GM19193 (cell line): ENCODE results near the gene OSGEPL1.
A peak's percentile ranks its signal among the peaks of the same experiment; 100 is the strongest.

Experiments used
- POLR2A ChIP-seq: IDR thresholded peaks from 4 replicates; pipeline ENCODE4 v1.6.1; 2011; ENCODE audit not compliant: insufficient read depth, insufficient read length; ENCODE audit errors: extremely low read depth

The OSGEPL1 gene

GRCh38 chr2:189762551-189763298, at the start of gene OSGEPL1:
Gene OSGEPL1, minus strand, starts transcription at chr2:189762792. Its CDS starts 1,152 bp downstream, at chr2:189761640.
- TF ChIP-seq POLR2A = peak; percentile 89

GRCh38 chr2:189803431-189803830, 40.8 kb upstream of the OSGEPL1 start:
- no peak for TF ChIP-seq POLR2A

GRCh38 chr2:189802396-189802912, 39.9 kb upstream of the OSGEPL1 start:
- TF ChIP-seq POLR2A = no peak

GRCh38 chr2:189799531-189799930, 36.9 kb upstream of the OSGEPL1 start:
- no peak for TF ChIP-seq POLR2A

- TF ChIP-seq POLR2A = no peak
Measured at GRCh38 chr2:189799030-189799331, 36.4 kb upstream of the OSGEPL1 start.

GRCh38 chr2:189798312-189799029, 35.9 kb upstream of the OSGEPL1 start:
- no peak for TF ChIP-seq POLR2A

- TF ChIP-seq POLR2A = no peak
Measured at GRCh38 chr2:189797902-189798301, 35.3 kb upstream of the OSGEPL1 start.

GRCh38 chr2:189794310-189794709, 31.7 kb upstream of the OSGEPL1 start:
- no peak for TF ChIP-seq POLR2A

GRCh38 chr2:189791338-189792042, 28.9 kb upstream of the OSGEPL1 start:
- no peak for TF ChIP-seq POLR2A

- peak; percentile 96 for TF ChIP-seq POLR2A
Measured at GRCh38 chr2:189783927-189784867, 21.6 kb upstream of the OSGEPL1 start, which contains the start of the genes ORMDL1 and PMS1. Gene ORMDL1, minus strand, starts transcription at chr2:189784339. Its CDS starts 1,744 bp downstream, at chr2:189782595. Gene PMS1, plus strand, starts transcription at chr2:189784450. Its CDS starts 7,360 bp downstream, at chr2:189791810.

- TF ChIP-seq POLR2A = no peak
Measured at GRCh38 chr2:189783451-189783926, 20.9 kb upstream of the OSGEPL1 start.

GRCh38 chr2:189782221-189782671, 19.7 kb upstream of the OSGEPL1 start:
- no peak for TF ChIP-seq POLR2A

- no peak for TF ChIP-seq POLR2A
Measured at GRCh38 chr2:189772212-189772611, 9.6 kb upstream of the OSGEPL1 start.
